Cardiac fibroblast (primary cell): Measurements from ENCODE around the gene FOXF1.
A peak's percentile ranks its signal among the peaks of the same experiment; 100 is the strongest.

Experiments
- DNase-seq, 2 donors: peaks; one replicate each; pipeline versions ENCODE4 v3.0.0 to v3.0.0-alpha.2; 2010; ENCODE audit warnings: low read depth in 2 of 2
- H3K4me3 ChIP-seq, 2 donors: replicated peaks in 1 of 2; 1 replicate in 1 of 2; 2 replicates in 1 of 2; pipeline ENCODE4 v1.5.1; 2011; ENCODE audit warnings: low read depth in 2 of 2, low read length in 2 of 2, mild to moderate bottlenecking in 2 of 2, moderate library complexity in 1 of 2
- TF ChIP-seq, protein P1 (sequence below): IDR thresholded peaks from one replicate; pipeline ENCODE4 v1.5.1; 2011; ENCODE audit warnings: low read depth, mild to moderate bottlenecking, low read length, inconsistent platforms

The FOXF1 gene

GRCh38 chr16:86563469-86564345 lies 53.4 kb downstream of the FOXF1 start:
- TF ChIP-seq, protein P1, sequence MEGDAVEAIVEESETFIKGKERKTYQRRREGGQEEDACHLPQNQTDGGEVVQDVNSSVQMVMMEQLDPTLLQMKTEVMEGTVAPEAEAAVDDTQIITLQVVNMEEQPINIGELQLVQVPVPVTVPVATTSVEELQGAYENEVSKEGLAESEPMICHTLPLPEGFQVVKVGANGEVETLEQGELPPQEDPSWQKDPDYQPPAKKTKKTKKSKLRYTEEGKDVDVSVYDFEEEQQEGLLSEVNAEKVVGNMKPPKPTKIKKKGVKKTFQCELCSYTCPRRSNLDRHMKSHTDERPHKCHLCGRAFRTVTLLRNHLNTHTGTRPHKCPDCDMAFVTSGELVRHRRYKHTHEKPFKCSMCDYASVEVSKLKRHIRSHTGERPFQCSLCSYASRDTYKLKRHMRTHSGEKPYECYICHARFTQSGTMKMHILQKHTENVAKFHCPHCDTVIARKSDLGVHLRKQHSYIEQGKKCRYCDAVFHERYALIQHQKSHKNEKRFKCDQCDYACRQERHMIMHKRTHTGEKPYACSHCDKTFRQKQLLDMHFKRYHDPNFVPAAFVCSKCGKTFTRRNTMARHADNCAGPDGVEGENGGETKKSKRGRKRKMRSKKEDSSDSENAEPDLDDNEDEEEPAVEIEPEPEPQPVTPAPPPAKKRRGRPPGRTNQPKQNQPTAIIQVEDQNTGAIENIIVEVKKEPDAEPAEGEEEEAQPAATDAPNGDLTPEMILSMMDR, result peak; percentile 100
- H3K4me3 ChIP-seq, result peak overlapping the region; percentile 6 to 42
- peak; percentile 93 to 96 for DNase-seq
